HT1080 (cell line): ENCODE measurements around the gene DAPL1. TPM values are rescaled to one million over a fixed set of nuclear protein-coding genes. Genes with fewer than 3 reads are reported as not detected.
"Not testable (repeated sequence)": the region's sequence is repeated elsewhere in the genome, so short reads cannot be mapped to it uniquely, and the experiment has no call there.

Source experiments
- DNase-seq: peaks from one replicate; pipeline ENCODE4 v3.0.0-alpha.2; 2015; ENCODE audit warnings: low read depth
- total RNA-seq: library from RNA; depleted of rRNA; stranded (reverse); fragments of >200 nt; shearing (Covaris generic); gene quantifications from 2 replicates; pipeline ENCODE4 v1.2.3, GENCODE V29; 2014

DAPL1 gene
- total RNA-seq, 1 experiment from 2014 or later = not detected

DNA sequence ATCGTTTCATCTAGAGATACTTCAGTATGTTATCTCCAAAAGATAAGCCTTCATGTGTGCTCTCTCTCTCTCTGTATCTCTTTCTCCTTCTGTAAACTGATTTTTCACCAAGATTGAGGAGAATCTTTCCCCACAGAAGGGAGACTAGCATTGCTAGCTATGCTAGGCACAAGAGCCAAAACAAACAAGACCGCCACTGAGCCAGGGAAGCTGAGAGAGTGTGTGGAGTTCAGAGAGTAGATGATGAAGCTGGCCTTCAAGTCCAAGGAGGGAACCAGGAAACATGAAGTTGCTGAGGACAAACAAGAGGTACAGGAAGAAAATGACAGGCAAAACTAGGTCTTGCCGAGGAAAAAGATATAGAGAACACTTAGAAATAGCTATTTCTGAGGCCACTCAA lies 23.4 kb downstream of the DAPL1 start:
- DNase-seq = no peak

GRCh38 chr2:158822193-158822592 lies 27.1 kb downstream of the DAPL1 start:
- DNase-seq = no peak

DNA sequence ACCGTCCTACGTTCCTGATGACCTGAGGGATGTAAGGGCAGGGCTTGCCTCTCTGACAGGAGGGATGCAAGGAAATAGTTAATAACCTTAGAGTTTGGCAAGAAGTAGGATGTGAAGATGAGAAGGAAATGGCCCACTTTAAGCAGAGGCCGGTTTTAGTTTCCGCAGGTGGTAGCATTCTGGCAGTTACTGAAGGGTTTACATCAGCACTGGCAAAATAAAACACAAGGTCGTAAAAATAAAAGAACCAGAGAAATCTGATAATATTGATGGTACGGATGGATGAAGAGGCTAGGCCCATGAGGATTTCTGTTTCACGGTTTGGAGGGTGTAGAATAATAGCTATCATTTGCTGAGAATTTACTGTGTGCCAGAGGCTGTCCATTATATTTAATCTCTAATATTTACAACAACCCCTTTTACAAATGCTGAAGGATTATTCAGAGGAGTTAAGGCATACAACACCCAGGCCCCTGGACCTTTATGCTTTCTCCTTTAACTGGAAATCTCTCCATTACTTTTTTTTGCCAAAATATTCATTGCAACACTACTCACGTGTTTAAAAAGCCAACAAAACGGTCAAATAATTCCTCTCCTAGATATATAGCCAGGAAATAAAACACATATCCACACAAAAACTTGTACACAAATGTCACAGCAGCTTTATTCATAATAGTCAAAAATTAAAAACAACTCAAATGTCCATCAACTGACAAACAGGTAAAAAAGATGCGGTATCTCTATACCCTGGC lies 28.5 kb downstream of the DAPL1 start:
- DNase-seq = no peak

- no peak for DNase-seq
Observed at GRCh38 chr2:158825021-158825420, 29.9 kb downstream of the DAPL1 start.

DNA sequence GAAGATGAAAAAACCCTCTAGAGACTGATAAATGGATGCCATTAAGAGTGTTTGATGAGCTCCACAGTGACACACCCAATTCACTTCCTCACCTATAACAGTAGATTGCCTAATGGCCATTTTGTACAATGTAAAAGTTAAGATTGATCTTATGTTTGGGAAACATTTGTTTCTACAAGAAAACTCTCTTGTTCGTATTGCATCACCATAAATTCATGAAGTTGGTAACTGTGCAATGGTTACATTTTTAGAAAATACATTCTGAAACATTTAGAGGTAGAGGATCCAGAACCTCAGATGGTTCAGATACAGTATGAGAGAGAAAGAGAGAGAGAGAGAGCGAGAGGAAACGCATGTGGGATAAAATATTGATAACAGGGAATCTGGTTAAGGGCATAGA lies 31.8 kb downstream of the DAPL1 start:
- DNase-seq = no peak

- no peak for DNase-seq
Observed at GRCh38 chr2:158828378-158829164, 33.5 kb downstream of the DAPL1 start.

DNA sequence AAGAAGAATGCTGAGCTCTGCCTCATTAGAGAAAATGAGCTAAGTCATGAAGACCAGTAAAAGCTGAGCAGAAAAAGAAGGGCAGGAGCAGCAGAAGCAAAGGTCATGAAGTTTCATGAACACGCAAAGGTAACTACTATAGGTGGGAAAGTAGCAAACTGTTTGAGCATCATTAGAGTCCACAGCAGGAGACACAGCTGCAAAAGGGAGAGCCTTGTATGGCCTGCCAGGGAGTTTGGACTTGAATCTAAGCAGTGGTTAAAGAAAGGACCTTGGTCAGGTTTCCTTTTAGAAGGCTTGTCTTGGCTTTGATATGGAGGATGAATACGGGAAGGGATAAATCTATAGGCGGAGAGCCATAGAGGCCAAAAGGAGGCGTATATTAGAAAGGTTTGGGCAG lies 34.0 kb downstream of the DAPL1 start:
- no peak for DNase-seq

DNA sequence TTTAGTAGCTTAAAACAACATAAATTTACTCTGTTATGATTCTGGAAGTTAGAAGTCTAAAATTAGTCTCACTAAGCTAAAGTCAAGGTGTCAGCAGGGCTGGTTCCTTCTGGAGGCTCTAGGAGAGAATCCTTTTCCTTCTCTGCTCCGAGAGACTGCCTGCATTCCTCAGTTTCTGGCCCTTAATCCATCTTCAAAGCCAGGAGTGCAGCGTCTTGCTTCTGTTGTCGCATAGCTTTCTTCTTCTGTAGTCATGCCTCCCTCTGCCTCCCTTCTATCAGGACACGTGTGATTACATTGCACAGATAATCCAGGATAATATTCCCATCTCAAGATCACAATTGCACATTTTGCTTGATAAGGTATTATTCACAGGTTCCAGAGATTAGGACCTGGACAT lies 35.1 kb downstream of the DAPL1 start:
- no peak for DNase-seq

GRCh38 chr2:158835431-158835830 lies 40.3 kb downstream of the DAPL1 start:
- peak; percentile 14 for DNase-seq

- no peak for DNase-seq
Observed at GRCh38 chr2:158837645-158838044, 42.5 kb downstream of the DAPL1 start.

GRCh38 chr2:158841850-158842249 lies 46.7 kb downstream of the DAPL1 start:
- DNase-seq = no peak

- DNase-seq = no peak
Observed at GRCh38 chr2:158845444-158845843, 50.3 kb downstream of the DAPL1 start.

GRCh38 chr2:158845859-158846258 lies 50.7 kb downstream of the DAPL1 start:
- no peak for DNase-seq

- not testable (repeated sequence) for DNase-seq
Observed at GRCh38 chr2:158847526-158847925, 52.4 kb downstream of the DAPL1 start.

GRCh38 chr2:158848031-158848970 lies 53.2 kb downstream of the DAPL1 start:
- not testable (repeated sequence) for DNase-seq

DNA sequence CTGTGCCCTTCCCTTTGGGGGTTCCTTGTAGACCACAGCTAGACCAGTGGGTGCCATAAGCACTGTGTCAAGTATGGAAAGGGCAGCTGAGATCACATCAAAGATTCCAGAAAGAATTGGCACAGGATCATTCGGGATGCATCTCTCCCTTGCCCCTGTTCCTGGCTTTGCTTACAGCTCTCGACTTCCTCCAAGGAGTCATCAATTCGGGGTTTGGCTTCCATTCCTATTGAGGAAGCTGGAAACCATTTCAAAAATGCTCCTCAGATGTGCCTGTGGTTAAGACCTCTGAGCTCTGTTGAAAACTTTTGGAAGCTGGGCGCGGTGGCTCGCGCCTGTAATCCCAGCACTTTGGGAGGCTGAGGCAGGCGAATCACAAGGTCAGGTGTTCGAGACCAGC lies 65.1 kb downstream of the DAPL1 start:
- DNase-seq = not testable (repeated sequence)

DNA sequence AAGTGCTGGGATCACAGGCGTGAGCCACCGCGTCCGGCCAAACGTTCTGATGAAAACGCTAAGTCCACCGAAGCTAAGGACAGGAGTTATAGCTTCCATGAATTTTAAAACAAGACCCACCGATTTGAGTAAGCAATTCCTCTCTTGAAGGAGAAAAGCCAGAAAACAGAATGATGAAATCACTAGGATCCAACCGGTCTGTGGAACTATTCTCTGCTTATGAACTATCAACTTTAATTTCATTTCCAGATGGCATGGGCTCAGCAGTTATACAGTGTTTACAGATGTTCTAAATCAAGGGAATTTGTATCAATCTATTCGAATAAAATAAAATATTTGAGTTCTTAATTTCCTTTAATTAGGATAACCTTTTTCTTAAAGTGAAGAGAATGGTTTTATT lies 66.5 kb downstream of the DAPL1 start:
- DNase-seq = not testable (repeated sequence)

- DNase-seq = not testable (repeated sequence)
Observed at GRCh38 chr2:158865469-158865868, 70.4 kb downstream of the DAPL1 start.
